Activated naive CD8-positive, alpha-beta T cell treated with anti-CD3 and anti-CD28 coated beads, Interleukin-2, amount 50 U/mL, for 16 hours (primary cell): Measurements from ENCODE around the gene NRAS.
A peak's percentile ranks its signal among the peaks of the same experiment; 100 is the strongest.
"Not testable (repeated sequence)": the region's sequence is repeated elsewhere in the genome, so short reads cannot be mapped to it uniquely, and the experiment has no call there.

Experiments
- DNase-seq: peaks from one replicate; pipeline ENCODE4 v3.0.0-alpha.2; 2020; ENCODE audit warnings: low read depth, low spot score

Gene NRAS

GRCh38 chr1:114716304-114717170 lies at the start of gene NRAS:
Gene NRAS (minus strand): TSS chr1:114716771. CDS start chr1:114716160, 611 bp downstream.
- peak; percentile 91 for DNase-seq

DNA sequence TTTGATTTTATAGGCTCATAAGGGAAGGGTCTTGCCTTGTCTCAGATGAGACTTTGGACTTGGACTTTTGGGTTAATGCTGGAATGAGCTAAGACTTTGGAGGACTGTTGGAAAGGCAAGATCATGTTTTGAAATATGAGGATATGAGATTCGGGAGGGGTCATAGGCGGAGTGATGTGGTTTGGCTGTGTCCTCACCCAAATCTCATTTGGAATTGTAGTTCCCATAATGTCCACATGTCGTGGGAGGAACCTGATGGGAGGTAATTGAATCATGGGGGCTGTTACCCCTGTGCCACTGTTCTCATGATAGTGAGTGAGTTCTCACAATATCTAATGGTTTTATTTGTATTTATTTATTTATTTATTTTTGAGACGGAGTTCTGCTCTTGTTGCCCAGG lies 48.1 kb upstream of the NRAS start:
- DNase-seq, result no peak

GRCh38 chr1:114758256-114758832 lies 41.8 kb upstream of the NRAS start:
- DNase-seq, result no peak

- peak; percentile 88 for DNase-seq
Measured at GRCh38 chr1:114757455-114758255, 41.1 kb upstream of the NRAS start, which contains the start of gene CSDE1. Gene CSDE1 (minus strand): TSS chr1:114757984. CDS start chr1:114739890, 18,094 bp downstream.

DNA sequence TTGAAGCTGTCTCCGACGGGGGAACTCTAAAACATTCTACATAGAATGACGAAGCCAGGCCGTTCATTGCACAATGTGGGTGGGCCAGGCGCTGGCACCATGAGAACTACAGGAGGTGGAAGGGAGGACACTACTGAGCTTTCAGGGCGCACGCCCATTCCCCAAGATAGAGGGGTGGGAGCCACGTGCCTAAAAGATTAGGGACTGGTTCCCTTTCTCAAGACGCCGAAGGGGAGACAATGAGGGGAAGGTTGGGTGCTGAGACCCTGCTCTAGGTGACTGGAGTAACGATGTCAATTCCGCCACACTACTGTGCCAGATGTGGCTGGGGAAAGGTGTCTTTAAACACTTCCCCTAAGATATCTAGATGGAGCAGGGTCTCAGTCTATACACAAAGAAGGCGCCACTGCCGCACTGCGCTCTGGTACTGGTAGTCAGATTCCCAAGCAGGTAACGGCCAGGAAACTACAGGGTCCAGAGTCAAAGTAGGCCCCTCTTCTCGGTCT lies 40.4 kb upstream of the NRAS start:
- DNase-seq, result no peak

DNA sequence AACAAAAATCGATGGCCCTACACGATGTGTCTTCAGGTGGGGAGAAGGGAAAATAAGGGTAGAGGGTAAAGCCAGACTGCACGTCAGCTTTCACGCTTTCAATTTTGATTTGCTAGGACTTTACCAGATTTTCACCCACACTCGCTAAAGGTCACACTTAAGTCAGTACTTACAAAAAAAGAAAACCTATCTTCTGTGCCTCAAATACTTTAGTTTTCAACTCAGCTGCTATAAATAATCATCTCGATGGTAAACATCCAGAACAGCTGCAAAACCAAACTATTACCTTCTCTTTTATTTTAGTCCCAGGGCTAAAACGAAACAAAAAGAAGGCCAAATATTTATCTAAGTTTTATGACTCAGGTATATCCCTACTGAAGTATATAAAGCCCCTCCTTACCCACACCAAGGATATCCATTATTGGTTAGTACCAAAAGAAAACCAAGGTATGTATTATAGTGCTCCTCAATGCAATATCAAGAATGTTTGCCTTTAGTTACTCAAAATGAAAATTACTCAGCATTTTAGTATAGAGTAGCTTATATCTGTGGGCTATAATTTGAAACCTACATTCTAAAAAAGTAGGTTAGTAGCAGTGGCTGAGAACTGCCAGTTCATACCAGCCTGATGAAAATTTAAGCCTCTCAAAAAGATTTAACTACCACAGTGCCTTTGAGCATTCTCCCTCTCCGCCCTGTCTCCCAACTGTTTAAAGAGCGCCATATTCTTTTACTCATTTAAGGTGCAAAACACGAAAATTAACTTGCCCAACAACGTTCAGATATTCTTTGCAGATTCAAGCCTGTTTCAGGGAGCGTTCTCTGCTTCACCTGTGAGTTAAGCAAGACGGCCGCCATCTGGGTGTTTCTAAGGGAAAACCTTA lies 39.7 kb upstream of the NRAS start:
- DNase-seq, result no peak

- DNase-seq, result no peak
Measured at GRCh38 chr1:114755006-114755931, 38.7 kb upstream of the NRAS start.

DNA sequence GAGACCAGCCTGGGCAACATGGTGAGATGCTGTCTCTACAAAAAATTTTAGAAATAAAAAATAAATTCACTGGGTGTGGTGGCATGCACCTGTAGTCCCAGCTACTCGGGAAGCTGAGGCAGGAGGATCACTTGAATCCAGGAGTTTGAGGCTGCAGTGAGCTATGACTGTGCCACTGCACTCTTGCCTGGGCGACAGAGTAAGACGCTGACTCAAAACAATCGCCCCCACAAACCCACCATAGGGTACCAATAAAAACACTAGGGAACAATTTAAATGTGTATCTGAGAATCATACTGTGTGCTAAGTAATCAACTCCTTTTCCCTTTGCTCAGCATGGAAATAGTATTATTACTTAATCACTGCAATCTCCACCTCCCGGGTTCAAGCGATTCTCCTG lies 37.1 kb upstream of the NRAS start:
- DNase-seq, result not testable (repeated sequence)

- no peak for DNase-seq
Measured at GRCh38 chr1:114753143-114753542, 36.6 kb upstream of the NRAS start.

GRCh38 chr1:114750780-114751179 lies 34.2 kb upstream of the NRAS start:
- no peak for DNase-seq

DNA sequence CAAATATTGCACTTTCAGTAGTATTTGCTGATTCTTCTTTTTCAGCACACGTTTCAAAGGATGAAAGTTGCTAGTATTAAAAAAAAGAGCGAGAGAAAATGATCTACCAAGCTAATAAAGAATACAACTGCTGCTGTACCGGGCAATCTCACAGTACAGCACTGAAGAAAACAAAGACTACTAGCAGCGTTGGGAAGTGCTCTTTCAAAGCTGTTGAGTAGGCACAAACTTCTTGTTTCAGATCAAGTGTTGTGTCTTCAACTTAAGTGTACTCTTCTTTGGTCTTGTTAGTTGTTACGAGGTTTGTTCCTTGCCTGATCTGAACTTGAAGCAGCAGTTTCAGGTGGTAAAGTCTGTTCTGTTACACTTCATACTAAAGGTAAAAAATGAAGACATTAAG lies 33.3 kb upstream of the NRAS start:
- no peak for DNase-seq

DNA sequence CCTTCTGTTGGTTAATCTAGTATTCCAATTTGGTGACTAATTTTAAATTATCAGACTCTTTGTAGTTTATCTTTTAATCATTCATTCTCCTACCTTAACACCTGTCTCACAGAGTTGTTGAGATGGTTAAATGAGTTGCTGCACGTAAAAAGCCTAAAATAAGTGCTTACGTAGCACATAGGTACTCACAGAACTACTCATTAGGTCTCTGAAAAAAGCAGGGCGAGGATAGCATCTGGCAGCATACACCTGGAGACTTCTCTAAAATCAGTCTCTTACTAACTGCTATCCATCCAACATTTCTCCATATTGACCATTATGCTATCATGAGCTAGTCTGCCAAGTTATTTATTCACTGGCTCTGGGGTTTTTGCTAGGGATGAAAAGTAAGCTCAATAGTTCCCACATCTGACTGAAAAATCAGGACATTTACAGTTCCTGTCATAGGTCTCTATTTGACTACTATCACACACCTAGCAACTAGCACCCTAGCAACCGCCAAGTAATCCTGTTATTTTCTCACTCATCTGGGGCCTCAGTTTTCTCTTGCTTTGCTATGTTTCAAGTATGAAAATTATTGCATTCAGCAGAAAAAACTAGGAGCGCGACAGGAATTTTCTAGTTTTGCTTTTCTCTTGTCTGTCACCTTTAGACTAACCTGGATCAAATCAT lies 30.0 kb upstream of the NRAS start:
- DNase-seq, result no peak

- DNase-seq, result no peak
Measured at GRCh38 chr1:114745291-114745690, 28.7 kb upstream of the NRAS start.

DNA sequence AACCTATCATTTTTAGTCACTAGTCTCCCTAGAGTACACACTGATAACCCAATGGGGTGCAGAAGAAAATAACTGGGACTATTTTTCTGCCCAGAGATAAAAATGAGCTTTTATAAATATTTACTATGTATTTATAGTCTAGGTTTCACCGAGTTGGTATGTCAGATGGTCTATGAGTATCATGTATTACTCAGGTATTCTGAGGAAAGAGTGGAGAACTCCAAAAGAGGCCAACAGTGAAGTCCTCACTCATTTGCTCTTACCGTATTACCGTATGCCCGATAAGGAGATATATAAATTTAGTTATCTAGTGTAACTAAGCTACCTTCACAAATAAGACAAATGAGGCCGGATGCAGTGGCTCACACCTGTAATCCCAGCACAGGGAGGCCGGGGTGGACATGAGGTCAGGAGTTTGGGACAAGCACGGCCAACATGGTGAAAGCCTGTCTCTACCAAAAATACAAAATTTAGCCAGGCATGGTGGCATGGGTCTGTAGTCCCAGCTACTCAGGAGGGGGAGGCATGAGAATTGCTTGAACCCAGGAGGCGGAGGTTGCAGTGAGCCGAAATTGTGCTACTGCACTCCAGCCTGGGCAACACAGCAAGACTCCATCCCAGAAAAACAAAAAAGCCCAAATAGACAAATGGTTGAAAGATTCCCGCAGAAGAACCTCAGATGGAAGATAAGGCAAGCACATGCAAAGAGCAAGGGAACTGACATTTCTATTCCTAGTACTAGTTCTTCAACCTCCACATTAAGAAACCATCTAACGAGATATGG lies 25.6 kb upstream of the NRAS start:
- DNase-seq, result no peak

DNA sequence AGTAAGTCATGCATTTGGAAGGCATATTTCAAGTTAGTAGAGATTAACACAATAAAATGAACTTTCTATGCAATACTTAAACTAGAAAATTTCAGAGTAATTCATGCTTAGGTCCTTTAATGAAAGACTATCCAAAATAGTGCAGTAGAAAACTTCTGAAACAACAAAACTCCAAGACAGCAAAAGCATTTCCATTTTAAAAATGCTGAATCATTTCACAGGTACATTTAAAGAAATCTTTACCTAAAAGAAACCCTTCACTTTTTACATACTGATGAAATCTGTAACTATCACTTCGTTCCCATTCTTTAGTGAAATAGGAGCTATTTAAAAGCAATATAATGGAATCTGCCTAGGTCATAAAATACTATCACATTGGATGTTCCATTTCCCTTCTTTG lies 23.8 kb upstream of the NRAS start:
- no peak for DNase-seq

GRCh38 chr1:114737314-114737849 lies 20.8 kb upstream of the NRAS start:
- DNase-seq, result no peak

DNA sequence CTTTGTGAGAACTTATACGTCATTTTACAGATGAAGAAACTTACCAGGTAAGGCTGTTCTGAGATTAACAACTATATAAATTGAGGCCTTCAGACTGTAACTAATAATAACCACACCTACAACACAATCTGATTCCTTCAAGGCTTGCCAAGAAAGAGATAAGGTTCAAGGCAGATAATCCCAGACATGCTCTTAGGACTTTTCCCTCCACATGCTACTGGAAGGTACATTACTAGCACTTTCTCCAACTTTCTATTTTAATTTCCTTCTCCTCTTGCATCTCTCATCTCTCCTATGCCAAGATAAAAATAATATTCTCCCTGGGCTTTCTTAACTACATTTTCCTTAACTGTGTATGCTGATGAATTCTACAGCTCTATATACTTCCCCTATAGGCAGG lies 18.9 kb upstream of the NRAS start:
- no peak for DNase-seq

DNA sequence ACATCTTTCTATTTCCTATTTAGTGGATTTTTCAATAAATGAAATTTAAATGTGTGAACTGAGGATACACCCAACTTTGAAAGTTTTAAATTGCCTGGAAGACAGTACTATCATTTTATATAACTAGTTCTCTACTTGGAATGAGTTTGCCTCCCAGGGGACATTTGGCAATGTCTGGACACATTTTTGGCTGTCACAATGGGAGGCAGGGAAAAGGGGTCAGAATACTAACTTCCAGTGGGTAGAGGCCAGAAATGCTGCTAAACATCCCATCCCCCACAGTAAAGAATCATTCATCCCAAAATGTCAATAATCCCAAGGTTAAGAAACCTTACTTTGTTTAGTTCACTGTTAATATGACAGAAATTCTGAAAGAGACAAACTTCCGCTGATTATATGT lies 13.2 kb upstream of the NRAS start:
- DNase-seq, result no peak
